ENCODE data around the gene INAFM1.

INAFM1 gene

DNA sequence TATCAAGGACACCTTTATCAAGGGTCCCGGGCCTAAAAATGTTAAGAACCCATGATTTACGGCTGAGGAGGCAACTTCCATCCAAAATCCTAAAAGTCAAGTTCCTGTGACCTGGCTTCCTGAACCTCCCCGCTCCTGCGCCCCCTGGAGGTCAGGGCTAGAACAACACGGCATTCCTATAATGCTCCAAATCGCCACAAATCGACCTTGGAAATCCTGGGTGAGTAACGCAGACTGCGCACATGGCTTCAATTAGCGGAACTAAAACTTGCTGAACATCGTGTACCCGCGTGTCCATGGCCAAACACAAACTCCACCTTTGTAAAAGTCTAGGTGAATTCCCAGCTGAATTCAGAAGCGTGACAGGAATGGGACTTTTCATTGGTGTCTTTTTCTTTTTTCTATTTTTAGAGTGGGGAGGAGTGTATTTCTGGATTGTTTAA, 30.6 kb downstream of the INAFM1 start:
- H3K4me3 ChIP-seq (ENCODE audit: low read depth, low read length): peak overlapping the region; percentile 20
- TF ChIP-seq, protein P1, sequence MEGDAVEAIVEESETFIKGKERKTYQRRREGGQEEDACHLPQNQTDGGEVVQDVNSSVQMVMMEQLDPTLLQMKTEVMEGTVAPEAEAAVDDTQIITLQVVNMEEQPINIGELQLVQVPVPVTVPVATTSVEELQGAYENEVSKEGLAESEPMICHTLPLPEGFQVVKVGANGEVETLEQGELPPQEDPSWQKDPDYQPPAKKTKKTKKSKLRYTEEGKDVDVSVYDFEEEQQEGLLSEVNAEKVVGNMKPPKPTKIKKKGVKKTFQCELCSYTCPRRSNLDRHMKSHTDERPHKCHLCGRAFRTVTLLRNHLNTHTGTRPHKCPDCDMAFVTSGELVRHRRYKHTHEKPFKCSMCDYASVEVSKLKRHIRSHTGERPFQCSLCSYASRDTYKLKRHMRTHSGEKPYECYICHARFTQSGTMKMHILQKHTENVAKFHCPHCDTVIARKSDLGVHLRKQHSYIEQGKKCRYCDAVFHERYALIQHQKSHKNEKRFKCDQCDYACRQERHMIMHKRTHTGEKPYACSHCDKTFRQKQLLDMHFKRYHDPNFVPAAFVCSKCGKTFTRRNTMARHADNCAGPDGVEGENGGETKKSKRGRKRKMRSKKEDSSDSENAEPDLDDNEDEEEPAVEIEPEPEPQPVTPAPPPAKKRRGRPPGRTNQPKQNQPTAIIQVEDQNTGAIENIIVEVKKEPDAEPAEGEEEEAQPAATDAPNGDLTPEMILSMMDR (IDR thresholded peaks at IDR 0.05): peak; percentile 95
- peaks cover 4% of the 10 kb centered on the region for H3K4me1 ChIP-seq
- H2AFZ ChIP-seq: peak overlapping the region; percentile 63
- no peak overlapping the region for H3K27ac ChIP-seq
- H3K9me3 ChIP-seq (ENCODE audit: control insufficient read depth, low read length): no peaks in the 10 kb centered on the region
- no peaks in the 10 kb centered on the region for H3K27me3 ChIP-seq (ENCODE audit: control insufficient read depth, insufficient read depth, low read length)
- H3K36me3 ChIP-seq (ENCODE audit: control insufficient read depth, insufficient read depth, low read length): no peaks in the 10 kb centered on the region
- H3K4me2 ChIP-seq (ENCODE audit: low read length): peak overlapping the region; percentile 66
- no peak overlapping the region for H3K9ac ChIP-seq
- H3K79me2 ChIP-seq: no peaks in the 10 kb centered on the region

DNA sequence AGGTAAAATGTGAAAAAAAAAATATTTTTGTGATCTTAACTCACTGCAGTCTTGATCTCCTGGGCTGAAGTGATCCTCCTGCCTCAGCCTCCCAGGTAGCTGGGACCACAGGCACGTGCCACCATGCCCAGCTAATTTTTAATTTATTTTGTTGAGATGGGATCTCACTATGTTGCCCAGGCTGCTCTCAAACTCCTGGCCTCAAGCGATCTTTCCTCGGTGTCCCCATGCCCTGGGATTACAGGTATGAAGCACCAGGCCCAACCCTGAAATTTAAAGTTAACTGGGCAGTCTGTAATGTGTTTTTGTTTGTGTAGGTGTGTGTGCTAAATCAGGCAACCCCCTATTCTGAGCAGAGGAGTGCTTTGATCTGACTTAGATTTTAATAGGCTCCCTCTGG, 31.6 kb downstream of the INAFM1 start:
- H3K4me3 ChIP-seq (ENCODE audit: low read depth, low read length): no peak overlapping the region
- H3K9ac ChIP-seq: no peak overlapping the region
- peaks cover 4% of the 10 kb centered on the region for H3K4me1 ChIP-seq
- H3K4me2 ChIP-seq (ENCODE audit: low read length): no peak overlapping the region
- H2AFZ ChIP-seq: no peak overlapping the region
- no peaks in the 10 kb centered on the region for H3K27me3 ChIP-seq (ENCODE audit: control insufficient read depth, insufficient read depth, low read length)
- H3K79me2 ChIP-seq: no peaks in the 10 kb centered on the region
- no peak overlapping the region for H3K27ac ChIP-seq
- TF ChIP-seq, protein P1 (IDR thresholded peaks at IDR 0.05): no peak
- H3K36me3 ChIP-seq (ENCODE audit: control insufficient read depth, insufficient read depth, low read length): no peaks in the 10 kb centered on the region
- H3K9me3 ChIP-seq (ENCODE audit: control insufficient read depth, low read length): no peaks in the 10 kb centered on the region

DNA sequence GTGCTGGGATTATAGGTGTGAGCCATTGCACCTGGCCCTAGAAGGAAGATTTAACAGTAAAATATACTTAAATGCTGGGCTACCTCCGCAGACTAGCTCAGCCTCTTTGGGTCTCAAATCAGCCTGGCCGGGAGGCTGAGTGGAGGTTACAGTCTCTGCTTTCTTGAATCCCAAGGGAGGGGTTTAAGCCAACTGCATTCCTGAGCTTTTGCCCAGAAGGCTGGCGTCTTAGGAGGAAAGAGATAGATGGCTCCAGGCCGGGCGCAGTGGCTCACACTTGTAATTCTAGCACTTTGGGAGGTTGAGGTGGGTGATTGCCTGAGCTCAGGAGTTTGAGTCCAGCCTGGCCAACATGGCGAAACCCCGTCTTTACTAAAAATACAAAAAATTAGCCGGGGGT, 34.4 kb downstream of the INAFM1 start:
- TF ChIP-seq, protein P1 (IDR thresholded peaks at IDR 0.05): no peak
- Histone ChIP-seq H2AFZ (no peak overlapping the region), H3K4me3 (ENCODE audit: low read depth, low read length) (no peak overlapping the region), H3K4me2 (ENCODE audit: low read length) (no peak overlapping the region), H3K9me3 (ENCODE audit: control insufficient read depth, low read length) (no peaks in the 10 kb centered on the region), H3K27me3 (ENCODE audit: control insufficient read depth, insufficient read depth, low read length) (no peaks in the 10 kb centered on the region), H3K36me3 (ENCODE audit: control insufficient read depth, insufficient read depth, low read length) (no peaks in the 10 kb centered on the region), H3K79me2 (no peaks in the 10 kb centered on the region), H3K4me1 (peaks cover 4% of the 10 kb centered on the region), H3K27ac (no peak overlapping the region), H3K9ac (no peak overlapping the region)

DNA sequence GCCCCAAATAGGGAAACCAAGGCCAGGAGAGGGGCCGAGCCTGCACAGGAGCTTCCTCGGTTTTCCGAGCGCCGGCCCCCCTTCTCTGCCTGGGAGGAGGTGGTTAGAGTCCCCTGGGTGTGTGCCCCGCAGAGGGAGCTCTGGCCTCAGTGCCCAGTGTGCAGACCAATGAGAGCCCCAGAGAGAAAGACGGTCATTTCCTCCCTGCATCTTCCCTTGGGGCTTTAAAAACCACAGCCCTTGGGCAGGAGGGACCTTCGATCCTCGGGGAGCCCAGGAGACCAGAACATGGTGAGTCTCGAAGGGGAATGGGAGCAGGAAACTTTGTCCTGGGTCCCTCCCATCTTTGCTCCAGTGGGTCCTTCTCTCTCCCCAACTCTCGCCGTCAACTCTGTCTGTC, 34.9 kb downstream of the INAFM1 start, which contains the start of gene C5AR1:
C5AR1 (plus strand) TSS at position 254 of the 400 bp plus-strand sequence; CDS start at position 289, 35 bp downstream.
- Histone ChIP-seq H3K36me3 (ENCODE audit: control insufficient read depth, insufficient read depth, low read length) (no peaks in the 10 kb centered on the region), H3K9ac (no peak within 1 kb of the TSS), H3K27ac (peak within 1 kb of the TSS; percentile 4), H3K27me3 (ENCODE audit: control insufficient read depth, insufficient read depth, low read length) (no peaks in the 10 kb centered on the region), H3K9me3 (ENCODE audit: control insufficient read depth, low read length) (no peaks in the 10 kb centered on the region), H3K4me3 (ENCODE audit: low read depth, low read length) (no peak within 1 kb of the TSS), H3K4me2 (ENCODE audit: low read length) (no peak within 1 kb of the TSS), H2AFZ (no peak within 1 kb of the TSS), H3K79me2 (no peaks in the 10 kb centered on the region), H3K4me1 (peaks cover 4% of the 10 kb centered on the region)
- TF ChIP-seq, protein P1 (IDR thresholded peaks at IDR 0.05): no peak

DNA sequence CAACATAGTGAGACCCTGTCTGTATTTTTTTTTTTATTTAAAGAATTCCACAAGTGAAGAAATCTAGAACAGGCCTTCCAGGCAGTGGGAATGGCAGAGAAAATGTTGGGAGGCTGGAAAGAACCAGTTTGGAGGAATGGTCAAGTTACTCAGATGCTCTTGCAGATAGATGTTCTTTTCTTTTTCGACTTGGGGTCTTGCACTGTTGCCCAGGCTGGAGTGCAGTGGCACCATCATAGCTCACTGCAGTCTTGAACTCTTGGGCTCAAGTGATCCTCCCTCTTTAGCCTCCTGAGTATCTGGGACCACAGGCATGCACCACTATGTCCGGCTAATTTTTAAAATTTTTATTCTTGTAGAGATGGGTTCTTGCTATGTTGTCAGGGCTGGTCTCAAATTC, 35.6 kb downstream of the INAFM1 start:
- Histone ChIP-seq H3K4me2 (ENCODE audit: low read length) (no peak overlapping the region), H3K36me3 (ENCODE audit: control insufficient read depth, insufficient read depth, low read length) (no peaks in the 10 kb centered on the region), H3K79me2 (no peaks in the 10 kb centered on the region), H2AFZ (no peak overlapping the region), H3K27ac (peak overlapping the region; percentile 4), H3K4me1 (peaks cover 2% of the 10 kb centered on the region), H3K9ac (no peak overlapping the region), H3K9me3 (ENCODE audit: control insufficient read depth, low read length) (no peaks in the 10 kb centered on the region), H3K4me3 (ENCODE audit: low read depth, low read length) (no peak overlapping the region), H3K27me3 (ENCODE audit: control insufficient read depth, insufficient read depth, low read length) (no peaks in the 10 kb centered on the region)
- TF ChIP-seq, protein P1 (IDR thresholded peaks at IDR 0.05): no peak
